ENCODE measurements around the gene SELPLG.
"Not testable (repeated sequence)": the region's sequence is repeated elsewhere in the genome, so short reads cannot be mapped to it uniquely, and the experiment has no call there.

SELPLG gene

DNA sequence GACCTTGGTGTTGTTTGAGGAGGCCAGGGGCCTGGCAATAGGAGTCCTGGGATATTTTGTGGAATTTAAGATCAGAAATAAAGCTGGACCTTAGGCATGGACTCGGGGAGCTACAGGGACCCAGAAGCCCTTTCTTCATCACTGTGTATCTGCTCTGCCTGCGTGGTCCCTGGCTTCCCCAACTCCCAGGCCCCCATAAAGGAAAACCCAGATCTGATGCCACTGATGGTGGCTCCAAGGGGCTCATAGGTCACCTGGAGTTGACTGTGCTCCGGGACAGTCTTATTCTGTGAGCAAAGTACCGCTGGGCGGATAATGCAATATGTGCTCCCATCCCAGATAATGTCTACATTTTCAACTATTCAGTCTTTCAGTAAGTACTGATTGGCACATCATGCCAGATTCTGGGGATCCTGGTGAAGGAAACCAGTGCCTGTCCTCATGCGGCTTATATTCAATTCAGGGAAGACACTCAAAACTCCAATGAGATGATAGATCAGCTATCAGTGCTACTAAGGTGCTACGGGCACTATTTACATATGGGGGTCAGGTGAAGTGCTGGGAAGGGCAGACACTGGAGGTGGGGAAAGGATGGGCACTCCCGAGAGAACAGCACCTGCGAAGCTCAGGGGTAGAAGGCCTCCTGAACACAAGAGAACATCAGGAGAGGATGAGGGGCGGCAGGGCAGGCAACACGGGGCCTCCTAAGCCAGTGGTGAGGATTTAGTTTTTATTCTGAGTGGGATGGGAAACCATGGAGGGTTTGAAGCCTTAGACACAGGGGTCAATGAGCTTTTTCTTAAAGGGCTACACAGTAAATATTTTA is 5.5 kb upstream of the SELPLG start:
- no peak for DNase-seq (ENCODE audit: extremely low read depth in 1 of 2, low read depth in 1 of 2)

DNA sequence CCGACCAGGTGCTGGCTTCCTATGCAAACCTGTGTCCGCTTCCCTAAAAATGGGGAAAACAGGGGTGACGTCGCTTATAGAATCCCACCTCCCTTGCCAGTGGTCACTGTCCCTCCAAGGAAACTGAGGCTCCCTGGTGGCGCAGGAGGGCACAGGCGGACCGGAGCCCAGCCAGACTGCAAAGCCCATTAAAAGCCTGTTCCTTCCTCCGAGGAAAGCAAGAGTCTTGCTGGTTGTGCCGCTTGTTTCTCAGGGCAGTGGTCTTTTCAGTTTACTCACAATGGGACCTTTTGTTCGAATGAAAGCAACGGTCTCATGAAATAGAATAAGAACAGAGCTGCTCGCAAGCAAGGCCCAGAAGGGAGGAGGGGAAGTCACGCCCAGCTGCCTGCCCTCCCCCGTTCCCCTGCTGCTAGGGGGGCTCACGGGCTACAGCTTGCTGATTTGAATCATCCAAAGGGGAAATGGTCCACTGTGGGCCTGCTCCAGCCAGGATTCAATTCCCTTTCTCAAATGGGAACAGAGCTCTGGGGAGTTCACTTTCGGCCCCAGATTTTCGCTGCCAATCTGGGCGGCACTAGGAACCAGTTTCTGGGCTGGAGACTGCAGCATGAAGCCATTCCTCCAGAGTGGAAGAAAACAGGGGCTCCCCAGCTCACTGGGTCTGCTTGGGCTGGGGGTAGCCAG is 4.6 kb upstream of the SELPLG start:
- no peak for DNase-seq (ENCODE audit: extremely low read depth in 1 of 2, low read depth in 1 of 2)

DNA sequence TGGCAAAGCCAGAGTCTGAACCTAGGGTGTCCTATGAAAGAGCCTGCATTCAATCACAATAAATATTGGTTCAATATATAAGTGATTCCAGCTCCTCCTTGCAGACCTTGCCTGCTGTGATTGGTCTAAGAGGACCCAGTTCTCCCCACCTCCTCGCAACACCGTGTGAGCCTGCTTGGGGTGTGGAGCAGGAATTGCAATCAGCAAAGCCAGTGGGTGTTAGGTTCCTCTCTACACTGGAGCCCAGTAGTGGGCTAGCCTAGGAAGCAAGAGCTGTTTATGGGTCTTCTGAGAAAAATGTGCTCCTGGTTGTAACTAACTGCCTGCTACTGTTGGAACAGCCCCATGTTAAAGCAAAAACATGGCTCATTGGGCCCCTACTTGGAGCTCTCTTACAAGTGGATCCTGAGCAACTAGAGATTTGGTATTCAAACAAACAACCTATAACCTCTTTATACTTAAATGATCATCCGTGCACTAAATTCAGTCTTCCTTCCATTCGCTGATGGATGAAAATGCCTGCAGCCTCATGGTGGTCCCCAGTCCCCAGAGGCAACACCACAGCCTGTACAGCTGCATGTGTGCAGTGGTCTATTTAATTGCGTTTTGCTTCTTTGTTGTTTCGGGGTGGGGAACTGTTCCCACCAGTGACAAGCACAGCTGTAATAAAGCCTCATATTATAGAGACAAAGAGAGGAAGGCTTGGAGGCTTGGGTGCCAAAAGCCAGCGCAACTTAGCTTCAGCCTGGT is 3.7 kb upstream of the SELPLG start:
- DNase-seq (ENCODE audit: extremely low read depth in 1 of 2, low read depth in 1 of 2), result no peak

DNA sequence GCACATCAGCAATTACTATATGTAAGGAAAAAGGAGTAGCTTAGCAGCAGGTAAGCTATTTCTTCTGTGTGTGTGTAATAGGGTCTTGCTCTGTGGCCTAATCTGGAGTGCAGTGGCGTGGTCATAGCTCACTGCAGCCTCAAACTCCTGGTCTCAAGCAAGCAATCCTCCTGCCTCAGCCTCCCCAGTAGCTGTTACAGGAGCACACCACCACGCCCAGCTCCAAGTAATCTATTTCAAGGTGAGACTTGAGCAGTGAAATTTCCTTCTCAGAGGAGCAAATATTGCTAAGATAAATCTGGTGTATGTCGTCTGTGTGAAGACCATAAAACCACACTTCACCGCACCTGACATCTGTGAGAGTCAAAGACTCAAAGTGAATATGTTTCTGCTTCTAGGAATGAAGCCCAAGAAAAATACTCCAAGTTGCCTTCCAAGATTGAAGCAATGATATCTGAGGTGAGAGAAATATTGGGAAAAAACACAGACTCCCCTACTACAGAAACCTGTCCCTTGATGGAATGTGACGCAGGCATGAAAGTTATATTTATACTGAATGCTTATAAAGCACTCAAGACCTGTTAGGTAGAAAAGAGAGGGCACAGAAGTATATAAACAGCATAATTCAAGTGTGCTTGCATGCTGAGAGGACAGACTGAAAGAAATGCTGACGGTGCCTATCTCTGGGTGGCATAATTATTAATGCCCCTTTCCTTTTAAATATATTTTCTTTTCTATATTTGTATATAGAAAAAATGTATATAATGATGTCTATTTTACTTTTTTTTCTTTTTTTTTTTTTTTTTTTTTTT is 2.5 kb upstream of the SELPLG start:
- DNase-seq (ENCODE audit: extremely low read depth in 1 of 2, low read depth in 1 of 2), result no peak

DNA sequence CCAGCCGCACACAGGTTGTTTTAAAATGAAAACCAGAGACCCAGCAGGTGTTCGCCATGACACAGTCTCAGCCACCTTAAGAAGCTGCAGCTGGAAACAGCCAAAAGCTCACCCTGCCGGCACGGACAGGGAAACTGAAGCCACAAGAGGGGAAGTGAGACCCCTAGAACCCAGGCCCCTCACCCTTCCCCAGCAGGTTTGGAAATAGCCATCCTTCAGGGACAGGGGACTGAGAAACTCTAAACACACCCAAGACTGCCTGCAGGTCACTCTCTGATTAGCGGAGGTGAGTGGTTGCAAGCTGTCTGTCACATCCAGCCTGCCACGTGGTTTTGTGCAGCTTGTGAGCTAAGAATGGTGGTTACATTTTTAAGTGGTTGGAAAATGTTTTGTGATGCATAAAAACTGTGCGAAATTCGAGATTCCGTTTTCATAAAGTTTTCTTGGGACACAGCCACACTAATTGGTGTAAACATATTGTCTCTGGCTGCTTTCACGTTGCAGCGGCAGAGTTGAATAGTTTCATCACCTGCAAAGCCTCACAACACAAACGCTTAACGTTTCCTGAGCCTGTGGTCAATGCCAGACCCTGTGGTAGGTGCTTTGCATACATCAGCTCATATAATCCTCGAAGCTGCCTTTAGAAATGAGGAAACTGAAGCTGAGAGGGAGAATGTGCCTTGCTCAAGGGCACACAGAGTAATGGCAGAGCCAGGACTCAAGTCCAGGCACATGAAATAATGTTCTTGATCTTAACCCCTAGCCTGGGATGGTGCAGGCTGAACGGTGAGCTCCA is 1.7 kb upstream of the SELPLG start:
- no peak for DNase-seq (ENCODE audit: extremely low read depth in 1 of 2, low read depth in 1 of 2)

DNA sequence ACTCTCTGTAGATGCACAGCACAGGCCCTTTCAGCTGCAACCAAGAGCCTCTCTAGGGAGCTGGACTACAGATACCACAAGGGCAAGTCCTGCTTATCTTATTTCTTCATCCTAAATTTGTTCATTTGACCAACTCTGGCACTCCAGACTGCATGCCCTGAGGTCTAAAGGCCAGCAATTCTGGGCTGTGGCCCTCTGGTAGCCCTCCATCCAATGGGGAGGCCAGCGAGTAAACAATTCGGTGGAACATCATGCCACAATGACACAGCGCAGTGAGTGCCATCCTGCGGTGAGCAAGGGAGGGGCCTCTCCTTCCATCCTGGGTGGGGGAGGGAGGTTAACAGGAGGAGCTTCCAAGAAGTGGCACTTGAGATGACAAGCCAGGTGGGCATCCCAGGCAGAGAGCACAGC is 652 bp upstream of the SELPLG start:
- DNase-seq (ENCODE audit: extremely low read depth in 1 of 2, low read depth in 1 of 2), result no peak

DNA sequence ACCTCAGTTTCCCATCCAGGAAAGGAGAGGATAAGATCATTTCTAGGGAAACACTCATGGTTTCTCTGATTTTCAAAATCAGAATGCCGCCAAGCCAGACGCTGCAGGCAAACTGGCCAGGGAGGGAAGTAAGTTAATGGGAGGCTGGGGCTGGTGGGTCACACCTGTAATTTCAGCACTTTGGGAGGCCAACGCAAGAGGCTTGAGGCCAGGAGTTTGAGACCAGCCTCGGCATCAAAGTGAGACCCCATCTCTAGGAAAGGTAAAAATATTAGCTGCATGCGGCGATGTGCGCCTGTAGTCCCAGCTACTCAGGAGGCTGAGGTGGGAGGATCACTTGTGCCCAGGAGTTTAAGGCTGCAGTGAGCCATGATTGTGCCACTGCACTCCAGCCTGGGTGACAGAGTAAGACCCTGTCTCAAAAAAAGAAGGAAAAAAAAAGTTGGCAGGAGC is 587 bp downstream of the SELPLG start:
- no peak for DNase-seq (ENCODE audit: extremely low read depth in 1 of 2, low read depth in 1 of 2)

DNA sequence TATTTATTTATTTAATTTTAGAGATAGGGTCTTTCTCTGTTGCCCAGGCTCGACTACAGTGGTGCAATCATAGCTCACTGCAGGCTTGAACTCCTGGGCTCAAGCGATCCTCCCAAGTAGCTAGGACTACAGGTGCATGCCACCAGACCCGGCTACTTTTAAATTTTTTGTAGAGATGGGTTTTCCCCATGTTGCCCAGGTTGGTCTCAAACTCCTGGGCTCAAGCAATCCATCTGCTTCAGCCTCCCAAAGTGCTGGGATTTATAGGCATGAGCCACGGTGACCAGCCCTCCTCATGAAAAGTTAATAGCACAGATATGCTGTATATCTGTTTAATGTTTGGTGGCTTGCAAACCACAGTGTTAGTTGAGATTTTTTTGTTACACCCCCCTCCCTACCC is 2.4 kb downstream of the SELPLG start:
- DNase-seq (ENCODE audit: extremely low read depth in 1 of 2, low read depth in 1 of 2), result not testable (repeated sequence)

DNA sequence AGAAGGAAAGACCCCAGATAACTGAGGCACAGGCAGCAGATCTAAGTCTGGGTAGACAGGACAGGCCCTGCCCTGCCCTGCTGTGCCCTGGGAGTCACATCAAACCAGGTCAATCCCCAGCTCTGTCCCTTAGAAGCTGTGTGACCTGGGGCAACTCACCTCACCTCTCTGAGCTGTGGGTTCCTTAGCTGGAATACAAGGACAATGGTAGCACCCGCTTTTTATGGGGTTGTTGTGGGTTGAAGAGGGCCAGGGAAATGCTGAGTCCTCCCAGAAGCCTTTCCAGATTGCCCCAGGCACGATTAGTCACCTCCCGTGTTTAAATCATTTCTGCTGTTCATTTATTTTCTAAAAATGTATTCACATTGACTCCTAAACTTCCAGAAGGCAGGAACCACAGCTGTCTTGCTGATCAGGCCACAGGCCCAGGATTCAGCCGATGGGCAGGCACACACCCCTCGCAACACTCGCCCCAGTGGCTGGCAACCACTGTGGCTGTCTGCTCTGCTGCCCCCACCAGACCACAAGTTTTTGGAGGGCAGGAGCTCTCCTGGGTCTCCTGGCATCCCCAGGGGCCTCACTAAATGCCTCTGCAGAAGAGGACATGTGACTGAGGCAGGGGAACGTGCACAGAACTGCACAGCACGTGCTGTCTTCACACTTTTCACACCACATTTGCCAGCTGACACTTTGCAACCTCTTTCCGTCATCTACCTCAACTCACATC is 3.0 kb downstream of the SELPLG start:
- no peak for DNase-seq (ENCODE audit: extremely low read depth in 1 of 2, low read depth in 1 of 2)

DNA sequence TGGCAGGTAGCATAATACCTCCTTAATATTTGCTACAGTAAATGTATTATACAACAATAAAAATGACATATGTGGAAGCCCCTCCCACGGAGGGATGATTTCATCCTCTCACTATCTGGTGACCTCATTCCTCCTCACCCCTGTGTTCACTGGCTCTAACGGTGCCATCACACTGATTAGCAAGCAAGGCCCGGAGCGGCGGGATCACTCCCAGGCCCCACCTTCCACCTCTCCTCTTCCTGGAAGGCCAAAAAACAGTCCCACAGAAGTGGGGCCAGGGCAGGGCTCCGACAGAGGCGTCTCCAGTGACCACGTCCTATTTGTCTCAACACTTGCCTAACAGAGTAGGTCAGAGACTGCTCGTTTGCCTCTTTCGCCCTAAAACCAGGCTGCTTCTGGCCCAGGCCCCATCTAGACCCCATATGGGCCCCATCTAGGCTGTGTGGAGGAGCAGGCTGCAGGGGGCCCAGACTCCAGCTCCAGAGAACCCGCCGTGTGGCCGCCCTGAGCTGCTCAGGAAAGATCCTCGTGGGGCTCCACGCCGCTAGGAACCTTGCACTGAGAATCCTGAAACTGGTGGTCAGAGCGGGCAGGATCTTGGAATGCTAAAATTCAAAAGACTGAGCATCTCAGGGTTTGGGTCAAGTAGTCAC is 3.7 kb downstream of the SELPLG start:
- no peak for DNase-seq (ENCODE audit: extremely low read depth in 1 of 2, low read depth in 1 of 2)

DNA sequence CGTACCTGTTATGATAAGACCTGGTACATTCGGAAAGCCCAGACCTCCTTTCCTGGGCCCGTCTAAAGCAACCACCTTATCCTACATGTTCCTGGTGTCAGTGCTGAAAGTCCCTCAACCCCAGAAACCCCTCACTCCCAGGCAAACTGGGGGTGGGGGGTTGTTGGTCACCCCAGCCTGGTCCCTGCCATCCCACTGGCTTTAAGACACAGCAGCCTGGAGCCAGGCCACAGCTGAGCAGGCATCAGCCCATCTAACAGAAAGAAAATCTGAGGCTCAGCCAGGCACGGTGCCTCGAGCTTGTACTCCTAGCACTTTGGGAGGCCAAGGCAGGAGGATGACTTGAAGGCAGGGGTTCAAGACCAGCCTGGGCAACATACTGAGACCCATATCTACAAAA is 4.5 kb downstream of the SELPLG start:
- no peak for DNase-seq (ENCODE audit: extremely low read depth in 1 of 2, low read depth in 1 of 2)

DNA sequence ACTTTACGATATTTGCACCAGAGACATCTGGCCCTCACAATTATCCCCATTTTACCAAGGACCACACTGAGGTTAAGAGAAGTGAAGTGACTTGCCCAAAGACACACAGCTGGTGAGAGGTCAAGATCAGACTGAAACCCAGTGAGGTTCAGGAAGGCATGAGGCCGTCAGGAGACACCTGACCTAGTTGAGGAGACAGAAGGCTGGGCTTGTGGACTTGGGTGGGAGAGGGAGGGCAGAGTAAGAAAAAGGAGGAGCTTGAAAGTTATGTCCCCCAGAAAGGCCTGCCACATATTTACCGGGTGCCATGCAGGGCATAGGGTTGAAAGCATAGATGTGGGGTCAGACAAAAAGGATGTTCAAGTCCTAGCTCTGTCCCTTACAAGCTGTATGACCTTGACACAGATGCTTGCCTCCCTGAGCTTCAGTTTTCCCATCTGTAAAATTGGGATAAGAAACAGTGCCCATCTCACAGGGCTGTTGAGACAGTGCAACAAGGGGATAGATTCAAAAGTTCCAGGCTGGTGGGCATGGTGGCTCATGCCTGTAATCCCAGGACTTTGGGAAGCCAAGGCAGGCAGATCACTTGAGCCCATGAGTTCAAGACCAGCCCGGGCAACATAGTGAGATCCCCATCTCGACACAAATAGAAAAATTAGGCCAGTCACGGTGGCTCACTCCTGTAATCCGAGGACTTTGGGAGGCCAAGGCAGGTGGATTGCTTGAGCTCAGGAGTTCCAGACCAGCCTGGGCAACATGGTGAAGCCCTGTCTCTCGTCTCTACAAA is 6.4 kb downstream of the SELPLG start:
- no peak for DNase-seq (ENCODE audit: extremely low read depth in 1 of 2, low read depth in 1 of 2)

DNA sequence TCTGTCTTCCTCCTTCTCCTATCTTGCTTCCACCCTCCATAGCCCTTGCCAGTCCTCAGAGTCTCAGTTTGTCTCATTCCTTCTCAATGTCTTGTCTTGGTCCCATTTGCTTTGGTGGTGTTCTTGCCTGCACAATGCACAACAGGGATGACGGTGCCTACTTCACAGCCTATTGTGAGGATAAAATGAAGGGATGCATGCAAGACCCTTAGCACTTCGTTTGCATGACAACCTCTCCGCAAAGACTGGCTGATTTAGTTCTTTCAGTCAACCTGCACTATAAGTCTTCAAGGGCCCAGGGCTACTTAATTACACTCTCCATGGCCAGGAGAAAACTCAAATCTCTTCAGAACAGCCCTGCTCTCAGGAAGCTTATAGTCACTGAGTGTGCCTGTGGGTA is 8.5 kb downstream of the SELPLG start:
- DNase-seq (ENCODE audit: extremely low read depth in 1 of 2, low read depth in 1 of 2), result no peak

DNA sequence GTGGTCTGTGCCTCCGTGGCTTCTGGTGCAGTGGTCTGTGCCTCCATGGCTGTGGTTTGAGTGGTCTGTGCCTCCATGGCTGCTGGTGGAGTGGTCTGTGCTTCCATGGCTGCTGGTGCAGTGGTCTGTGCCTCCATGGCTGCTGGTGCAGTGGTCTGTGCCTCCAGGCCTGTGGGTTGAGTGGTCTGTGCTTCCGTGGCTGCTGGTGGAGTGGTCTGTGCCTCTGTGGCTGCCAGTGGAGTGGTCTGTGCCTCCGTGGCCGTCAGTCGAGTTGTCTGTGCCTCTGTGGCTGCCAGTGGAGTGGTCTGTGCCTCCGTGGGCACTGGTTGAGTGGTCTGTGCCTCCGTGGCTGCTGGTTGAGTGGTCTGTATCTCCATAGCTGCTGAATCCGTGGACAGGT is 10.1 kb downstream of the SELPLG start:
- DNase-seq (ENCODE audit: extremely low read depth in 1 of 2, low read depth in 1 of 2), result no peak

DNA sequence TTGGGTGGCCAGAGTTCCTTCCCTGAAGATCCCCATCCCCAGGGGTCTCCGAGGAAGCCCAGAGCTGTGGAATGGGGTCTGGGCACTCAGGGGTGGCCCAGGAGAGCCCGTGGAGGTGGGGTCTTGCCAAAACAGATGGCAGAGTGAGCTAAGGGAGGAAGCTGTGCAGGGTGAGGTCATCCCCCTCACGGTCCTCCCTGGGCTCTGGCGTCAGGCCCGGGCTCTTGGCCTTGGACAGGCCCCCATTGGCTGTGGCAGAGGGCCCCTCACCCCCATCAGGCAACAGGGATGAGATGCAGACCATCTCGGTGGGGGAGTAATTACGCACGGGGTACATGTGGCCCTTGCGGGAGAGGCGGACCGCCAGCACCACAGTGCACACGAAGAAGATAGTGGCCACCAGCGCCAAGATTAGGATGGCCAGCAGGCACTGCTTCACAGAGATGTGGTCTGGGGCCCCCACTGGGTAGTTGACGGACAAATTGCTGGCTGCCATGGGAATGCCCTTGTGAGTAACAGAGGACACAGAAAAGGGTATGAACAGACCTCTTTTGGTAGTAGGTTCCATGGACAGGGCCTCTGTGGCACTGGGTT is 10.7 kb downstream of the SELPLG start:
- DNase-seq (ENCODE audit: extremely low read depth in 1 of 2, low read depth in 1 of 2), result no peak

DNA sequence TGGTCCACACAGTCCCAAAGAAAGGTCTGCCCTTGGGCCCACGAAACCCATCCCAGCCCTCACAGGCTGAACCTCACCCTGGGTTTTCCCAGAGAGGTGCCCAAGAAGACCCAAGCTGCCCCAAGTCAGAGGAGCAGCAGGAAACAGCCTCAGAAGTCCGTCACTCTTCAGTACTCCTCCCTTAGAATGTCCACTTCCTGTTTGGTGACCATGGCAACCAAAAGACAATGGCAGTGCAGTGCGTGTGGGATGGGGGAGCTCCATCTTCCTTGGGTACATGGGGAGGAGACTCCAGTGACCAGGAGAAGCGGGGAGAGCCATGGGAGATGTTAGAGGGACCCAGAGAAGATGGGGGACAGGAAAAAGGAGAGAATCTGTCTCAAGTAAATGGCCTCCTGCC is 11.3 kb downstream of the SELPLG start:
- no peak for DNase-seq (ENCODE audit: extremely low read depth in 1 of 2, low read depth in 1 of 2)

DNA sequence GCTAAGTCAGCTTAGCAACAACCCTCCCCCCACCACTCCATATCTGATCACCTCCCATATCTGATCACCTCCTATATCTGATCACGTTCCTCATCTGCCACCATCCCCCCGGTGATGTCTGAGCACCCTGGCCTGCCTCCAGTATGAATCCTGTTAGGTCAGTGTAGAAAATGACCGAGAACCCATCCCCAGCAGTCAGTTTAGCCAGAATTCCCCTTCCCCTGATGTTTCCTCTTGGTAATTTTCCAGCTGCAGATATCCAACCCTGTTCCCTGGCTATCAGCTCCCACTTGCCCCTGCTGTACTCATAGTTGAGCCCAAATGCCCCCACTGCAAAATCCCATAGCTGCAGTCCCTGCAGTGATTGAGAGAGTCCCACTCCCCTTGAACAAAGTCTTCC is 12.5 kb downstream of the SELPLG start:
- no peak for DNase-seq (ENCODE audit: extremely low read depth in 1 of 2, low read depth in 1 of 2)

All from activated CD8-positive, alpha-beta memory T cell treated with anti-CD3 and anti-CD28 coated beads for 1 hour (primary cell).